Heart left ventricle (tissue), 16 donors: ENCODE results near the gene EHD4. TPM values are rescaled to one million over a fixed set of nuclear protein-coding genes. Genes with fewer than 3 reads are reported as not detected.
A peak's percentile ranks its signal among the peaks of the same experiment; 100 is the strongest.

ENCODE experiments used
- ATAC-seq, 4 donors: fragments of 200-7000 bp; cut with Tn5 transposase; one replicate each; pipeline ENCODE4 v1.9.1; 2020 to 2022; ENCODE audit warnings: moderate library complexity in 4 of 4, mild to moderate bottlenecking in 3 of 4, moderate number of reproducible peaks in 1 of 4
- DNase-seq, 5 donors: peaks; one replicate each; pipeline ENCODE4 v3.0.0-alpha.2; 2020
- H3K27ac ChIP-seq, 12 donors: fragments of 200-600 bp; sonication (generic) in 4 of 12; one replicate each; pipeline versions ENCODE4 v1.5.0 to v1.8.0; 2016 to 2022; ENCODE audit warnings: mild to moderate bottlenecking in 2 of 12
- H3K27me3 ChIP-seq, 9 donors: fragments of 200-600 bp; sonication (generic) in 2 of 9; one replicate each; pipeline versions ENCODE4 v1.5.1 to v1.8.0; 2016 to 2022; ENCODE audit warnings: mild to moderate bottlenecking in 3 of 9
- H3K36me3 ChIP-seq, 9 donors: fragments of 200-600 bp; sonication (generic) in 2 of 9; one replicate each; pipeline versions ENCODE4 v1.5.0 to v1.8.0; 2018 to 2022; ENCODE audit warnings: mild to moderate bottlenecking in 2 of 9
- H3K4me1 ChIP-seq, 12 donors: fragments of 200-600 bp; sonication (generic) in 4 of 12; one replicate each; pipeline versions ENCODE4 v1.5.0 to v1.8.0; 2016 to 2022; ENCODE audit warnings: mild to moderate bottlenecking in 3 of 12
- H3K4me3 ChIP-seq, 12 donors: fragments of 200-600 bp; sonication (generic) in 4 of 12; one replicate each; pipeline versions ENCODE4 v1.5.0 to v1.8.0; 2017 to 2022; ENCODE audit warnings: mild to moderate bottlenecking in 9 of 12, moderate library complexity in 4 of 12
- H3K9me3 ChIP-seq, 12 donors: fragments of 200-600 bp; sonication (generic) in 4 of 12; one replicate each; pipeline versions ENCODE4 v1.5.0 to v1.8.0; 2016 to 2022; ENCODE audit warnings: mild to moderate bottlenecking in 1 of 12
- CTCF ChIP-seq, 12 donors: fragments of 200-600 bp; sonication (generic) in 4 of 12; IDR thresholded peaks; one replicate each; pipeline versions ENCODE4 v1.5.0 to v1.8.0; 2018 to 2022; ENCODE audit warnings: antibody characterized with exemption in 12 of 12, mild to moderate bottlenecking in 5 of 12
- POLR2A ChIP-seq, 2 donors: fragments of 450-650 bp; IDR thresholded peaks; one replicate each; pipeline ENCODE4 v1.6.1; 2017; ENCODE audit warnings: antibody characterized with exemption in 2 of 2, mild to moderate bottlenecking in 2 of 2, moderate library complexity in 2 of 2
- WGBS, 4 donors: extraction: QIAGEN DNeasy Blood & Tissue Kit in 2 of 4; methylation state at CpG; one replicate each; pipeline versions ENCODE4 v1.1.5 to v1.1.7; 2013 to 2018; 5-methylcytosine and 5-hydroxymethylcytosine counted together
- intact Hi-C, 10 donors: fragments of 100-400 bp; cut with DNase I; formaldehyde crosslinking; loops; one replicate each; pipeline versions ENCODE4 v1.11.1 to v1.14.2; 2022
- polyA plus RNA-seq, 2 donors: library from polyadenylated mRNA; stranded (reverse); fragments of 200-250 nt; gene quantifications; one replicate each; pipeline ENCODE4 v1.2.3, GENCODE V29; 2013
- total RNA-seq, 9 donors: library from RNA; depleted of rRNA in 2 of 9; stranded (reverse); fragments of >200 nt in 2 of 9; fragmentation: NEBNext Ultra II Directional in 3 of 9; extraction: Animal tissue kit (Norgen Biotek cat#: 25700) in 3 of 9; gene quantifications; one replicate each; pipeline versions ENCODE4 v1.1.0 to v1.2.4, GENCODE V29; 2016 to 2023
- donor health status: ischemic (EF 13 %, LVEDD 7.1; RV severe dilation, severe dysfunction).
- donor health status: healthy with polysubstance abuse.
- donor health status: DM: no; HTN: yes; CAD: no.
- donor health status: DM: no; HTN: no; CAD: no.
- donor health status: ischemic (EF 25% LVEDD 6.9; RV normal size, moderate dysfunction).
- donor health status: ischemic (EF 25% LVEDD 5.7; RV mildly dilated, moderate dysfunction).
- donor health status: healthy.
- donor health status: DM: yes; HTN: yes; CAD: no.
- donor health status: ischemic (EF 35%, LVEDD 5.7; RV mildly dilated, moderate dysfunction).
- donor health status: nonischemic (EF 11% LVEDD 7.7; RV severe dilation, severe dysfunction).
- donor health status: DM: yes; HTN: yes; CAD: no.
- donor health status: PGD.
- donor health status: ischemic (EF 29% LVEDD 5.4; RV normal size, mild dysfunction).
- donor health status: nonischemic (EF 23%, LVEDD 6.1; RV moderate dilation, normal function).

The EHD4 gene
- total and polyA plus RNA-seq, 11 donors = 25.6 to 70.8 (median 43.9) TPM

- ATAC-seq (peak in 3 of 4 donors; percentile 0 to 62 (median 55)), DNase-seq (no peak)
- TF ChIP-seq POLR2A (IDR thresholded peaks at IDR 0.05) = no peak
- Histone ChIP-seq H3K4me3 (peak overlapping the region; percentile 68 to 99 (median 89)), H3K27ac (peak overlapping the region; percentile 77 to 97 (median 94)), H3K27me3 (no peaks in the 10 kb centered on the region), H3K4me1 (peaks cover 14 to 51% (median 43%) of the 10 kb centered on the region in 12 donors), H3K9me3 (no peaks in the 10 kb centered on the region), H3K36me3 (no peaks in the 10 kb centered on the region)
- WGBS, 4 donors = 0 to 3% (median 1%) methylated on average over 6 to 46 of the region's 46 CpGs
- intact Hi-C loops = loop anchor here in 8 of 10 donors (5.0 to 10.0 kb wide), 8 partner anchors 40 to 200 kb away; partner anchors contain the start of genes JMJD7 (in 3 of the 8) and MAPKBP1 (in 3 of the 8)
These were observed 483 bp downstream of the EHD4 start for GRCh38 chr15:41971895-41972252.

- H3K9me3 ChIP-seq = no peaks in the 10 kb centered on the region
- intact Hi-C loops = loop anchor here in 8 of 10 donors (5.0 to 10.0 kb wide), 8 partner anchors 39 to 199 kb away; partner anchors contain the start of genes JMJD7 (in 3 of the 8) and MAPKBP1 (in 3 of the 8)
- ATAC-seq (peak; percentile 44 to 71 (median 66)), DNase-seq (peak; percentile 63 to 77 (median 68))
- TF ChIP-seq CTCF (IDR thresholded peaks at IDR 0.05) (peak in 1 of 12 donors; percentile 12), POLR2A (IDR thresholded peaks at IDR 0.05) (no peak)
- 3 to 4% (median 3%) methylated on average over 13 to 16 of the region's 16 CpGs for WGBS, 4 donors
- no peaks in the 10 kb centered on the region for H3K27me3 ChIP-seq
- peak overlapping the region; percentile 68 to 99 (median 89) for H3K4me3 ChIP-seq
- no peaks in the 10 kb centered on the region for H3K36me3 ChIP-seq
- peak overlapping the region; percentile 77 to 97 (median 94) for H3K27ac ChIP-seq
- H3K4me1 ChIP-seq = peaks cover 18 to 57% (median 49%) of the 10 kb centered on the region in 12 donors
These were observed 1.1 kb downstream of the EHD4 start for GRCh38 chr15:41971089-41971894.

GRCh38 chr15:41970456-41970855, 1.9 kb downstream of the EHD4 start:
- WGBS, 4 donors = 47 to 68% (median 56%) methylated on average over 1 of the region's 1 CpG
- H3K27ac ChIP-seq = peak overlapping the region; percentile 2 to 97 (median 94)
- TF ChIP-seq CTCF (IDR thresholded peaks at IDR 0.05) (no peak), POLR2A (IDR thresholded peaks at IDR 0.05) (no peak)
- no peaks in the 10 kb centered on the region for H3K36me3 ChIP-seq
- peak overlapping the region in 9 of 12 donors; percentile 68 to 99 (median 89) for H3K4me3 ChIP-seq
- H3K27me3 ChIP-seq = no peaks in the 10 kb centered on the region
- no peak for ATAC-seq
- DNase-seq = no peak
- H3K4me1 ChIP-seq = peaks cover 21 to 65% (median 56%) of the 10 kb centered on the region in 12 donors
- intact Hi-C loops = loop anchor here in 8 of 10 donors (5.0 to 10.0 kb wide), 8 partner anchors 38 to 198 kb away; partner anchors contain the start of genes JMJD7 (in 3 of the 8) and MAPKBP1 (in 3 of the 8)
- no peaks in the 10 kb centered on the region for H3K9me3 ChIP-seq

- no peak for TF ChIP-seq CTCF (IDR thresholded peaks at IDR 0.05)
- no peak for TF ChIP-seq POLR2A (IDR thresholded peaks at IDR 0.05)
- Histone ChIP-seq H3K4me1 (peaks cover 21 to 70% (median 59%) of the 10 kb centered on the region in 12 donors), H3K27me3 (no peaks in the 10 kb centered on the region), H3K27ac (peak overlapping the region; percentile 2 to 97 (median 94)), H3K36me3 (peaks cover 0 to 3% (median 0%) of the 10 kb centered on the region in 9 donors), H3K4me3 (peak overlapping the region in 8 of 12 donors; percentile 84 to 99 (median 89)), H3K9me3 (no peaks in the 10 kb centered on the region)
- ATAC-seq (peak in 1 of 4 donors; percentile 1), DNase-seq (no peak)
- intact Hi-C loops = loop anchor here (5.0 to 10.0 kb wide), 9 partner anchors 38 to 198 kb away; partner anchors contain the start of genes JMJD7 (in 3 of the 10) and MAPKBP1 (in 3 of the 10)
- 42 to 61% (median 53%) methylated on average over 3 of the region's 3 CpGs for WGBS, 4 donors
These were observed 2.4 kb downstream of the EHD4 start for GRCh38 chr15:41969851-41970431.
